ENCODE results near the gene CAMK1D. TPM values are rescaled to one million over a fixed set of nuclear protein-coding genes. Genes with fewer than 3 reads are reported as not detected.

The CAMK1D gene
- total RNA-seq, 1 donor from 2014 or later, result 2.3 TPM

GRCh38 chr10:12826800-12827372 is 477.5 kb downstream of the CAMK1D start:
- TF ChIP-seq CTCF (IDR thresholded peaks at IDR 0.05; ENCODE audit: insufficient read depth, low read length, poor library complexity, severe bottlenecking), result no peak
- no peaks in the 10 kb centered on the region for H3K27me3 ChIP-seq (ENCODE audit: control insufficient read depth, insufficient read depth, low read length)
- H3K36me3 ChIP-seq (ENCODE audit: control insufficient read depth, insufficient read depth, low read length), result no peaks in the 10 kb centered on the region
- H3K4me3 ChIP-seq (ENCODE audit: low read depth, low read length), result no peak overlapping the region
- DNase-seq (ENCODE audit: low read depth), result no peak

DNA sequence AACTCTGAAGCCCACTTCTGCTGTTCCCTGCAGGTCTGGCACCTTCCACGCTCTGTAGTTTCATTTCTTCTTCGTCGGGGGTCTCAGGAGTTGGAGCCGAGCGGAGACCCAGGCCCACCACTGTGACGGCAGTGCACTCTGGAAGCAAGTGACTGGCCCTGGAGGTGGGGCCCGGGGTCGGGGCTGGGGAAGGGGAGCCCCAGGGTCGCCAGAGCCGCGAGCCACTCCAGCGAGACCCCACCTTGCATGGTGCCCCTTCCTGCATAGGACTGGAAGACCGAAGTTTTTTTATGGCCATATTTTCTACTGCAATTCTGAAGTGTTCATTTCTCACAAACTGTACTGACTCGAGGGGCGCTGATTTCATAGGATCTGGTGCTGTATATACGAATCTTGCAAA is 479.4 kb downstream of the CAMK1D start:
- Histone ChIP-seq H3K36me3 (ENCODE audit: control insufficient read depth, insufficient read depth, low read length) (no peaks in the 10 kb centered on the region), H3K4me3 (ENCODE audit: low read depth, low read length) (no peak overlapping the region), H3K27me3 (ENCODE audit: control insufficient read depth, insufficient read depth, low read length) (no peaks in the 10 kb centered on the region)
- TF ChIP-seq CTCF (IDR thresholded peaks at IDR 0.05; ENCODE audit: insufficient read depth, low read length, poor library complexity, severe bottlenecking), result no peak
- no peak for DNase-seq (ENCODE audit: low read depth)

GRCh38 chr10:12829831-12830390 is 480.6 kb downstream of the CAMK1D start:
- Histone ChIP-seq H3K36me3 (ENCODE audit: control insufficient read depth, insufficient read depth, low read length) (no peaks in the 10 kb centered on the region), H3K4me3 (ENCODE audit: low read depth, low read length) (no peak overlapping the region), H3K27me3 (ENCODE audit: control insufficient read depth, insufficient read depth, low read length) (no peaks in the 10 kb centered on the region)
- TF ChIP-seq CTCF (IDR thresholded peaks at IDR 0.05; ENCODE audit: insufficient read depth, low read length, poor library complexity, severe bottlenecking), result no peak
- DNase-seq (ENCODE audit: low read depth), result no peak

DNA sequence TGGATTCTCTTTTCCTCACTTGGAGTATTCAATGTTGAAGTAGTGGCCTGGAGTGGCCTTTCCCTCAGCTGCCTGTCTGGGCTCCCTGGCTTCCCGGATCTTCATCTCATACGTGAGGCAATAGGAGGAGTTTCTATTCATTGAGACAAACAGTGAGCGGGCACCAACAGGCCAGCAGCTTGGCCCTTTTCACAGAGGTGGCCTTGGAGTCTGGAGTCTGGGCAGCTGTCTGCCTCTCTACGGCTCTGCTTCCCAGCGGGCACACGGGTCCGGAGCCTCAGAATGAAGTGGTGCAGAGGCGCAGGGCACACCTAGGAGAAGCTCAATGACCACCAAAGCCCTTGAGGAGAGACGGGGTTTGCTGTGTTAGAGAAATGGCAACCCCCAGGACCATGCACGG is 482.7 kb downstream of the CAMK1D start:
- Histone ChIP-seq H3K36me3 (ENCODE audit: control insufficient read depth, insufficient read depth, low read length) (no peaks in the 10 kb centered on the region), H3K27me3 (ENCODE audit: control insufficient read depth, insufficient read depth, low read length) (no peaks in the 10 kb centered on the region), H3K4me3 (ENCODE audit: low read depth, low read length) (no peak overlapping the region)
- DNase-seq (ENCODE audit: low read depth), result no peak
- TF ChIP-seq CTCF (IDR thresholded peaks at IDR 0.05; ENCODE audit: insufficient read depth, low read length, poor library complexity, severe bottlenecking), result no peak

DNA sequence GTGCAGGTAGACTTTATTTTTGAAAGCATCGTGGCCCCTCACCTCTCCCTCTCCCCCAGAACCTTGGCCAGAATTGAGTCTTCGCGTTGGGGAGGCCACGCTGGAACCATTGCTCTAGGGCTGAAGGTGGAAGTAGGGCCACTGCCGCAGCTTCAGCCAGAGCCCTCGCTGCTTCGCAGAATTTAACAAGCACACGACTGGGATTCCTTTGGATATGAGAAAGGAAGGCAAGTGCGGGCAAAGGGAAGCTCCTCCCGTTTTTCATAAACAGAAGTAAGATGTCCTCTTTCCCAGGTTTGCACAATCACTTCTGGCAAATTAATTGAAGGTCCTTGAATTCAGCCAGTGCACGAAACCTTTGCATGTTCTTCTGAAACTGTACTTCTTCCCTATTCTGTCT is 484.1 kb downstream of the CAMK1D start:
- H3K36me3 ChIP-seq (ENCODE audit: control insufficient read depth, insufficient read depth, low read length), result no peaks in the 10 kb centered on the region
- no peaks in the 10 kb centered on the region for H3K27me3 ChIP-seq (ENCODE audit: control insufficient read depth, insufficient read depth, low read length)
- H3K4me3 ChIP-seq (ENCODE audit: low read depth, low read length), result no peak overlapping the region
- DNase-seq (ENCODE audit: low read depth), result no peak
- TF ChIP-seq CTCF (IDR thresholded peaks at IDR 0.05; ENCODE audit: insufficient read depth, low read length, poor library complexity, severe bottlenecking), result no peak

DNA sequence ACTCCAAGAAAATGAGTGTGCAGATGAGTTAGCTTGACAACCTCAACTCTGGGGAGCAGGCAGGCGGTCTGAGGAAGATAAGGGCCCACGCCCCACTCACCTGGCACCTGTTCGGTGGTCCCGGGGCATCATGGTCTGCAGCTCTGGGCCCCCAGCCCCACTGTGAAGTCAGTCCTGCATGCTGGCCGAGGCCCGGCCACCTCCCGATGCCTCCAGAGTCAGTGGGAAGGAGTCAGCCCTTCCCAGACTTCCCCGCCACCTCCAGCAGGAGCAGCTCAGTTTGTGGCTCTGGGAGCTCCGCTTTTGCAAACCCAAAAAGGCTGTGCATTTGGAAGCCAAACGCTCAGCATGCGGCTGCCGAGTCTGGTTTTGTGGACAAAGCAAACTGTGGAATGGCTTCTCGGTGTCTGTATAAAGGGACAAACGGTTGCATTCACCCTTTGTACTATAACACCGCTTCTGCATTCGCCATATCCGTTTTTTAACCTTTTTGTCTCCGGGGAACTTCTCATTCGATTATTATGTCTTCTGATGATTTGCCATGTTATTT is 484.8 kb downstream of the CAMK1D start:
- Histone ChIP-seq H3K4me3 (ENCODE audit: low read depth, low read length) (no peak overlapping the region), H3K27me3 (ENCODE audit: control insufficient read depth, insufficient read depth, low read length) (no peaks in the 10 kb centered on the region), H3K36me3 (ENCODE audit: control insufficient read depth, insufficient read depth, low read length) (no peaks in the 10 kb centered on the region)
- DNase-seq (ENCODE audit: low read depth), result no peak
- TF ChIP-seq CTCF (IDR thresholded peaks at IDR 0.05; ENCODE audit: insufficient read depth, low read length, poor library complexity, severe bottlenecking), result no peak

Data from kidney epithelial cell (primary cell).